GM12878 (cell line): Measurements from ENCODE around the gene SSX2IP. TPM values are rescaled to one million over a fixed set of nuclear protein-coding genes. Genes with fewer than 3 reads are reported as not detected.

Experiments
- ATAC-seq: fragments of 200-7000 bp; cut with Tn5 transposase; 3 replicates; pipeline ENCODE4 v1.9.1; 2020; ENCODE audit warnings: mild to moderate bottlenecking, moderate library complexity
- BruUV-seq: library from RNA; stranded (reverse); fragments of 400-500 nt; replicated peaks from 2 replicates; lab custom pipeline; 2021; lab: Mats Ljungman, UMichigan
- CTCF ChIA-PET: fragments of 300-600 bp; sonication (Branson Sonifier 250); formaldehyde crosslinking; extraction: SDS; loops from one replicate; lab custom pipeline; 2021; ENCODE audit warnings: inconsistent platforms; lab: Yijun Ruan, JAX
- POLR2A ChIA-PET: fragments of 350-600 bp; formaldehyde crosslinking; extraction: SDS; loops from one replicate; lab custom pipeline; 2021; ENCODE audit warnings: inconsistent platforms; lab: Charles Lee
- RAD21 ChIA-PET: fragments of 300-600 bp; sonication (Branson Sonifier 250); formaldehyde crosslinking; loops from one replicate; lab custom pipeline; 2023; ENCODE audit warnings: antibody characterized with exemption; ENCODE audit not compliant: unreplicated experiment; lab: Charles Lee
- SMC1A ChIA-PET: fragments of 300-600 bp; sonication (Branson Sonifier 250); formaldehyde crosslinking; loops from one replicate; lab custom pipeline; 2023; ENCODE audit not compliant: unreplicated experiment, uncharacterized antibody; lab: Charles Lee
- DNase-seq: peaks from one replicate; pipeline ENCODE4 v3.0.0-alpha.2; 2011; ENCODE audit warnings: low read depth, low spot score
- FAIRE-seq: peaks from 3 replicates; lab custom pipeline; 2011; peaks lifted over from hg19 to GRCh38; lab: Jason Lieb, UNC
- H2AFZ ChIP-seq: 2 replicates; pipeline ENCODE4 v1.6.0; 2011; ENCODE audit warnings: low read depth, low read length, control low read depth; ENCODE audit not compliant: control insufficient read depth
- H3K27ac ChIP-seq: 2 replicates; pipeline ENCODE4 v1.5.1; 2011; ENCODE audit warnings: control low read depth; ENCODE audit not compliant: control insufficient read depth, insufficient read depth
- H3K27me3 ChIP-seq, 2 experiments: replicated peaks in 1 of 2; 2 replicates each; pipeline versions ENCODE4 v1.6.0 to v1.6.1; 2011; ENCODE audit warnings: low read length in 1 of 2; ENCODE audit not compliant: control insufficient read depth in 2 of 2, insufficient read depth in 2 of 2
- H3K36me3 ChIP-seq, 2 experiments: 2 replicates each; pipeline ENCODE4 v1.5.1; 2011; ENCODE audit warnings: low read length in 1 of 2; ENCODE audit not compliant: control insufficient read depth in 2 of 2, insufficient read depth in 2 of 2
- H3K4me1 ChIP-seq: 2 replicates; pipeline ENCODE4 v1.6.1; 2011; ENCODE audit warnings: mild to moderate bottlenecking, low read length, moderate library complexity, mixed read lengths; ENCODE audit not compliant: control insufficient read depth, insufficient read depth
- H3K4me2 ChIP-seq: 2 replicates; pipeline ENCODE4 v1.6.0; 2011; ENCODE audit warnings: control low read depth; ENCODE audit not compliant: control insufficient read depth, insufficient read depth
- H3K4me3 ChIP-seq: fragments of 200-600 bp; sonication (generic); 2 replicates; pipeline ENCODE4 v1.5.1; 2016
- H3K79me2 ChIP-seq: 2 replicates; pipeline ENCODE4 v1.6.0; 2011; ENCODE audit warnings: low read length; ENCODE audit not compliant: control insufficient read depth, insufficient read depth
- H3K9ac ChIP-seq: 2 replicates; pipeline ENCODE4 v1.8.0; 2011; ENCODE audit warnings: low read length, control low read depth, mixed read lengths; ENCODE audit not compliant: control insufficient read depth, insufficient read depth
- H3K9me3 ChIP-seq: replicated peaks from 3 replicates; pipeline ENCODE4 v1.5.1; 2011; ENCODE audit warnings: mild to moderate bottlenecking, low read length; ENCODE audit not compliant: control insufficient read depth, insufficient read depth
- H4K20me1 ChIP-seq: 2 replicates; pipeline ENCODE4 v1.6.0; 2011; ENCODE audit not compliant: control insufficient read depth, insufficient read depth
- BMI1 ChIP-seq: fragments of 450-650 bp; IDR thresholded peaks from 2 replicates; pipeline ENCODE4 v1.6.1; 2016; ENCODE audit warnings: mild to moderate bottlenecking, moderate library complexity, borderline replicate concordance
- CEBPB ChIP-seq, 2 experiments: fragments of 150-350 bp in 1 of 2; IDR thresholded peaks; 2 replicates each; pipeline ENCODE4 v1.6.1; 2012 to 2014; ENCODE audit warnings: low read depth in 2 of 2, low read length in 2 of 2, borderline replicate concordance in 1 of 2, inconsistent platforms in 1 of 2
- HCFC1 ChIP-seq: fragments of 150-350 bp; IDR thresholded peaks from 2 replicates; pipeline ENCODE4 v1.6.1; 2014; ENCODE audit warnings: low read length
- IKZF2 ChIP-seq, 2 experiments: fragments of 450-650 bp; IDR thresholded peaks; 2 replicates each; pipeline ENCODE4 v1.6.1; 2017; ENCODE audit warnings: mild to moderate bottlenecking in 2 of 2, moderate library complexity in 2 of 2
- MEF2B ChIP-seq: fragments of 450-650 bp; IDR thresholded peaks from 2 replicates; pipeline ENCODE4 v1.6.1; 2018; ENCODE audit warnings: mild to moderate bottlenecking, moderate library complexity; ENCODE audit not compliant: partially characterized antibody, poor library complexity, severe bottlenecking
- MYB ChIP-seq: fragments of 150-350 bp; IDR thresholded peaks from 2 replicates; pipeline ENCODE4 v1.6.1; 2014; ENCODE audit warnings: mild to moderate bottlenecking, low read depth, low read length, borderline replicate concordance
- PAX5 ChIP-seq: IDR thresholded peaks from 2 replicates; pipeline ENCODE4 v1.6.1; 2011; ENCODE audit warnings: low read depth, low read length, borderline replicate concordance
- RFX5 ChIP-seq: IDR thresholded peaks from 2 replicates; pipeline ENCODE4 v1.6.1; 2011; ENCODE audit warnings: low read depth, low read length, improper control_type of control experiment
- SMAD1 ChIP-seq: fragments of 450-650 bp; IDR thresholded peaks from 2 replicates; pipeline ENCODE4 v1.6.1; 2018; ENCODE audit warnings: mild to moderate bottlenecking, low read depth; ENCODE audit not compliant: partially characterized antibody
- SREBF2 ChIP-seq: IDR thresholded peaks from 2 replicates; pipeline ENCODE4 v1.6.1; 2012; ENCODE audit warnings: mild to moderate bottlenecking, low read length
- TARDBP ChIP-seq: IDR thresholded peaks from 2 replicates; pipeline ENCODE4 v1.6.1; 2016; ENCODE audit warnings: borderline replicate concordance
- WRNIP1 ChIP-seq: IDR thresholded peaks from 2 replicates; pipeline ENCODE4 v1.6.1; 2011; ENCODE audit warnings: low read depth, low read length, improper control_type of control experiment, borderline replicate concordance
- WGBS: methylation state at CpG from one replicate; pipeline ENCODE4 v1.1.6; 2016; ENCODE audit warnings: low lambda C conversion rate; ENCODE audit not compliant: insufficient replicate concordance, insufficient coverage; ENCODE audit errors: missing lambda C conversion rate; 5-methylcytosine and 5-hydroxymethylcytosine counted together
- in situ Hi-C: fragments of 300-500 bp; cut with MboI; formaldehyde crosslinking; loops from 9 replicates; pipeline ENCODE4 v1.14.3; 2018; ENCODE audit warnings: mixed read lengths
- intact Hi-C: fragments of 100-400 bp; cut with micrococcal nuclease; formaldehyde crosslinking; loops from one replicate; pipeline ENCODE4 v1.14.2; 2022; ENCODE audit not compliant: unreplicated experiment
- polyA plus RNA-seq, 11 experiments: library from polyadenylated mRNA; depleted of rRNA in 4 of 11; unstranded in 6 of 11; stranded (reverse) in 5 of 11; fragments of >200 nt; fragmentation: Nextera tagmentation in 4 of 11; fragmentation: Illumina TruSeq in 1 of 11; extraction: Ambion mirVana in 4 of 11; extraction: Trizol in 1 of 11; gene quantifications; 1 replicate in 1 of 11; 2 replicates in 10 of 11; pipeline versions ENCODE4 v1.2.1 to v1.2.3, GENCODE V29; 2011 to 2016; ENCODE audit warnings: inconsistent platforms in 2 of 11, missing spikeins in 2 of 11, low read depth in 1 of 11
- total RNA-seq, 4 experiments: library from RNA; depleted of rRNA in 3 of 4; stranded (reverse); fragments of >200 nt in 3 of 4; fragmentation: Illumina TruSeq in 1 of 4; extraction: Trizol in 1 of 4; gene quantifications; 2 replicates each; pipeline versions ENCODE4 v1.2.1 to v1.2.3, GENCODE V29; 2013 to 2021
- TF ChIP-seq, protein P1 (sequence below): IDR thresholded peaks from 2 replicates; pipeline ENCODE4 v1.6.1; 2012; ENCODE audit warnings: low read depth, low read length, improper control_type of control experiment
- TF ChIP-seq, protein P2 (sequence below): fragments of 450-650 bp; IDR thresholded peaks from 2 replicates; pipeline ENCODE4 v1.6.1; 2017; ENCODE audit warnings: mild to moderate bottlenecking, moderate library complexity
- TF ChIP-seq, protein P3 (sequence below): fragments of 450-650 bp; IDR thresholded peaks from 2 replicates; pipeline ENCODE4 v1.6.1; 2016; ENCODE audit warnings: mild to moderate bottlenecking, moderate library complexity, borderline replicate concordance

The SSX2IP gene
- total and polyA plus RNA-seq, 10 of the 15 experiments (the other 5 are each of a cell fraction or from before 2014, with no cell fraction given), result 3.3 to 14.0 (median 10.4) TPM

DNA sequence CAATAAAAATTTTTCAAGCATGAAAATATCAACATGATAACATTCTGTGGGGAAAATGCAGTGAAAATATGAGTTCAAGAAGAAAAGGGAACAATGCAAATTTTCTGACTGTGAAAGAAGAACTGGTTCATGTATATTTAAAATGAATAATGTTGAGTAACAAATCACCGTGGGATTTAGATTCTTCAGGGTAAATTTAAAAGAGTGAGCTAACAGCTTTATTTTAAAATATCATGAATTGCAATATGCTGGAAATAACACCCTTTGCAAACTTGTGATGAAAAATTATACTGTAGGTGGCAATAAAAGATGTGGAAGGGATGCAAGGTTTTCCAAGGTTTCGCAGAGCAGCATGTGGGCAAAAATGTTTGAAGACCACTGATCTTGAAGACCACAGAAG lies 13.2 kb upstream of the SSX2IP start:
- H3K9ac ChIP-seq, result no peak overlapping the region
- CTCF ChIA-PET, result interaction anchor here (1.1 to 1.8 kb wide), 4 partner anchors 10 to 49 kb away, joined by 3 to 6 read pairs (median 5); no protein-coding TSS in a partner anchor
- no TSS peak for BruUV-seq
- SMC1A ChIA-PET, result interaction anchor here (1.0 to 12.6 kb wide), 6 partner anchors 10 to 50 kb away, joined by 3 to 113 read pairs (median 8); no protein-coding TSS in a partner anchor
- H3K4me2 ChIP-seq, result no peak overlapping the region
- in situ Hi-C loops (no loop called here), intact Hi-C loops (no loop called here)
- no peak overlapping the region for H3K27ac ChIP-seq
- POLR2A ChIA-PET, result interaction anchor here (2.3 to 5.2 kb wide), 3 partner anchors 10 to 17 kb away, joined by 5 to 32 read pairs (median 11); partner anchors contain the start of gene SSX2IP
- H2AFZ ChIP-seq, result no peak overlapping the region
- no peak for FAIRE-seq
- 18% methylated on average over 2 of the region's 2 CpGs for WGBS
- H3K79me2 ChIP-seq, result no peaks in the 10 kb centered on the region
- no peaks in the 10 kb centered on the region; a peak in 1 of 4 replicates for H3K27me3 ChIP-seq
- no peak for ATAC-seq
- RAD21 ChIA-PET, result interaction anchor here (1.0 to 1.3 kb wide), 2 partner anchors 17 to 21 kb away, joined by 3 read pairs; no protein-coding TSS in a partner anchor
- no peaks in the 10 kb centered on the region for H3K9me3 ChIP-seq
- H3K4me1 ChIP-seq, result peaks cover 4% of the 10 kb centered on the region; the same call in 1 of the 2 replicates
- H3K36me3 ChIP-seq, result no peaks in the 10 kb centered on the region
- no peaks in the 10 kb centered on the region for H4K20me1 ChIP-seq
- H3K4me3 ChIP-seq, result no peak overlapping the region
- no peak for DNase-seq
- TF ChIP-seq SMAD1 (no peak), MYB (no peak), IKZF2 (IDR thresholded peaks at IDR 0.05) (no peak), BMI1 (no peak), WRNIP1 (no peak), HCFC1 (no peak), MEF2B (no peak), TARDBP (no peak), CEBPB (IDR thresholded peaks at IDR 0.05; ENCODE audit: borderline replicate concordance in 1 of 2, low read depth in 2 of 2, low read length in 2 of 2) (no peak), SREBF2 (no peak), RFX5 (no peak), PAX5 (no peak)
- TF ChIP-seq, protein P1, sequence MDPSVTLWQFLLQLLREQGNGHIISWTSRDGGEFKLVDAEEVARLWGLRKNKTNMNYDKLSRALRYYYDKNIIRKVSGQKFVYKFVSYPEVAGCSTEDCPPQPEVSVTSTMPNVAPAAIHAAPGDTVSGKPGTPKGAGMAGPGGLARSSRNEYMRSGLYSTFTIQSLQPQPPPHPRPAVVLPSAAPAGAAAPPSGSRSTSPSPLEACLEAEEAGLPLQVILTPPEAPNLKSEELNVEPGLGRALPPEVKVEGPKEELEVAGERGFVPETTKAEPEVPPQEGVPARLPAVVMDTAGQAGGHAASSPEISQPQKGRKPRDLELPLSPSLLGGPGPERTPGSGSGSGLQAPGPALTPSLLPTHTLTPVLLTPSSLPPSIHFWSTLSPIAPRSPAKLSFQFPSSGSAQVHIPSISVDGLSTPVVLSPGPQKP, result no peak
- TF ChIP-seq, protein P2, sequence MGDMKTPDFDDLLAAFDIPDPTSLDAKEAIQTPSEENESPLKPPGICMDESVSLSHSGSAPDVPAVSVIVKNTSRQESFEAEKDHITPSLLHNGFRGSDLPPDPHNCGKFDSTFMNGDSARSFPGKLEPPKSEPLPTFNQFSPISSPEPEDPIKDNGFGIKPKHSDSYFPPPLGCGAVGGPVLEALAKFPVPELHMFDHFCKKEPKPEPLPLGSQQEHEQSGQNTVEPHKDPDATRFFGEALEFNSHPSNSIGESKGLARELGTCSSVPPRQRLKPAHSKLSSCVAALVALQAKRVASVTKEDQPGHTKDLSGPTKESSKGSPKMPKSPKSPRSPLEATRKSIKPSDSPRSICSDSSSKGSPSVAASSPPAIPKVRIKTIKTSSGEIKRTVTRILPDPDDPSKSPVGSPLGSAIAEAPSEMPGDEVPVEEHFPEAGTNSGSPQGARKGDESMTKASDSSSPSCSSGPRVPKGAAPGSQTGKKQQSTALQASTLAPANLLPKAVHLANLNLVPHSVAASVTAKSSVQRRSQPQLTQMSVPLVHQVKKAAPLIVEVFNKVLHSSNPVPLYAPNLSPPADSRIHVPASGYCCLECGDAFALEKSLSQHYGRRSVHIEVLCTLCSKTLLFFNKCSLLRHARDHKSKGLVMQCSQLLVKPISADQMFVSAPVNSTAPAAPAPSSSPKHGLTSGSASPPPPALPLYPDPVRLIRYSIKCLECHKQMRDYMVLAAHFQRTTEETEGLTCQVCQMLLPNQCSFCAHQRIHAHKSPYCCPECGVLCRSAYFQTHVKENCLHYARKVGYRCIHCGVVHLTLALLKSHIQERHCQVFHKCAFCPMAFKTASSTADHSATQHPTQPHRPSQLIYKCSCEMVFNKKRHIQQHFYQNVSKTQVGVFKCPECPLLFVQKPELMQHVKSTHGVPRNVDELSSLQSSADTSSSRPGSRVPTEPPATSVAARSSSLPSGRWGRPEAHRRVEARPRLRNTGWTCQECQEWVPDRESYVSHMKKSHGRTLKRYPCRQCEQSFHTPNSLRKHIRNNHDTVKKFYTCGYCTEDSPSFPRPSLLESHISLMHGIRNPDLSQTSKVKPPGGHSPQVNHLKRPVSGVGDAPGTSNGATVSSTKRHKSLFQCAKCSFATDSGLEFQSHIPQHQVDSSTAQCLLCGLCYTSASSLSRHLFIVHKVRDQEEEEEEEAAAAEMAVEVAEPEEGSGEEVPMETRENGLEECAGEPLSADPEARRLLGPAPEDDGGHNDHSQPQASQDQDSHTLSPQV, result no peak
- TF ChIP-seq, protein P3, sequence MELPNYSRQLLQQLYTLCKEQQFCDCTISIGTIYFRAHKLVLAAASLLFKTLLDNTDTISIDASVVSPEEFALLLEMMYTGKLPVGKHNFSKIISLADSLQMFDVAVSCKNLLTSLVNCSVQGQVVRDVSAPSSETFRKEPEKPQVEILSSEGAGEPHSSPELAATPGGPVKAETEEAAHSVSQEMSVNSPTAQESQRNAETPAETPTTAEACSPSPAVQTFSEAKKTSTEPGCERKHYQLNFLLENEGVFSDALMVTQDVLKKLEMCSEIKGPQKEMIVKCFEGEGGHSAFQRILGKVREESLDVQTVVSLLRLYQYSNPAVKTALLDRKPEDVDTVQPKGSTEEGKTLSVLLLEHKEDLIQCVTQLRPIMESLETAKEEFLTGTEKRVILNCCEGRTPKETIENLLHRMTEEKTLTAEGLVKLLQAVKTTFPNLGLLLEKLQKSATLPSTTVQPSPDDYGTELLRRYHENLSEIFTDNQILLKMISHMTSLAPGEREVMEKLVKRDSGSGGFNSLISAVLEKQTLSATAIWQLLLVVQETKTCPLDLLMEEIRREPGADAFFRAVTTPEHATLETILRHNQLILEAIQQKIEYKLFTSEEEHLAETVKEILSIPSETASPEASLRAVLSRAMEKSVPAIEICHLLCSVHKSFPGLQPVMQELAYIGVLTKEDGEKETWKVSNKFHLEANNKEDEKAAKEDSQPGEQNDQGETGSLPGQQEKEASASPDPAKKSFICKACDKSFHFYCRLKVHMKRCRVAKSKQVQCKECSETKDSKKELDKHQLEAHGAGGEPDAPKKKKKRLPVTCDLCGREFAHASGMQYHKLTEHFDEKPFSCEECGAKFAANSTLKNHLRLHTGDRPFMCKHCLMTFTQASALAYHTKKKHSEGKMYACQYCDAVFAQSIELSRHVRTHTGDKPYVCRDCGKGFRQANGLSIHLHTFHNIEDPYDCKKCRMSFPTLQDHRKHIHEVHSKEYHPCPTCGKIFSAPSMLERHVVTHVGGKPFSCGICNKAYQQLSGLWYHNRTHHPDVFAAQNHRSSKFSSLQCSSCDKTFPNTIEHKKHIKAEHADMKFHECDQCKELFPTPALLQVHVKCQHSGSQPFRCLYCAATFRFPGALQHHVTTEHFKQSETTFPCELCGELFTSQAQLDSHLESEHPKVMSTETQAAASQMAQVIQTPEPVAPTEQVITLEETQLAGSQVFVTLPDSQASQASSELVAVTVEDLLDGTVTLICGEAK, result no peak
